Dedifferentiated amniotic fluid mesenchymal stem cell (primary cell): ENCODE measurements around the gene OAF.
A peak's percentile ranks its signal among the peaks of the same experiment; 100 is the strongest.

ENCODE experiments used
- DNase-seq: peaks from one replicate; pipeline ENCODE4 v3.0.0-alpha.2; 2016; ENCODE audit errors: extremely low spot score

OAF gene

GRCh38 chr11:120201653-120202052 is 9.2 kb upstream of the OAF start:
- no peak for DNase-seq

- no peak for DNase-seq
Measured at GRCh38 chr11:120203626-120204025, 7.2 kb upstream of the OAF start.

DNA sequence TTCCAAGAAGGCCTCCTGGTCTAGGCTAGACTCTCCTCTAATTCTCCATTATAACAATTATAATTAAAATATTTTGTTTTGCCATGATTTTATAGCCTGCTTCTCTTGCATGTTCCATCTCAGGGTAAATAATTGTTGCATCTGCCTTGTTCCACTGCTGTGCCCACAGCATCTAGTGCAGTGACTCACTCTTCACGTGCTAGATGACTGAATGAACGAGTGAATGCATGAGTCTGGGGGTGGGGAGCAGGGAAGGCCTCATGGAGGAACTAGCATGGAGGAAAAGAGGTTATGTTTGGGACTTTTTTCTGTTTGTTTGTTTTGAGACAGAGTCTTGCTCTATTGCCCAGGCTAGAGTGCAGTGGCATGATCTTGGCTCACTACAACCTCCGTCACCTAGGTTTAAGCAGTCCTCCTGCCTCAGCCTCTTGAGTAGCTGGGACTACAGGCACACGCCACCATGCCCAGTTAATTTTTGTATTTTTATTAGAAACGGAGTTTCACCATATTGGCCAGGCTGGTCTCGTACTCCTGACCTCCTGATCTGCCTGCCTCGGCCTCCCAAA is 5.2 kb upstream of the OAF start:
- peak; percentile 36 for DNase-seq

- DNase-seq: no peak
Measured at GRCh38 chr11:120207512-120207911, 3.3 kb upstream of the OAF start.

DNA sequence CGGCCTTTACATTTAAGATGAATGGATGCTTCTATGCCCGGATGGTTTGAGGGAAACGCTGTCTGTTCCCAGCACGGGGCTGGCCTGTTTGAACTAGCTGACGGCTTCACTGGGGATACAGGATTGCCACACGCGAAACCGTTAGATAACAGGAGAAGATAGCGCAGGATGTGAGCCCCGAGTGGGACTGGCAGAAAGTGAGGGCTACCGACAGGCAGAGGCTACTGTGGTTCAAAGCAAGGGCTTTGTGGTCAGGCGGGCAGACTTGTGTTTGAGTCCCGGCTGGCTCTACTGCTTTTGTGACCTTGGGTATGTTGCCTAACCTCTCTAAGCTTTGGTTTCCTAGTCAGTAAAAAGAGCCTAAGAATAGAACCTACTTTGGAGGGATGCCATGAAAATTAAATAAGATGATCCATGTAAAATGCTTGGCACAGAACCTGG is 2.8 kb upstream of the OAF start:
- no peak for DNase-seq

GRCh38 chr11:120208777-120209176 is 2.1 kb upstream of the OAF start:
- DNase-seq: no peak

GRCh38 chr11:120209746-120210625 is 846 bp upstream of the OAF start:
- DNase-seq: no peak

DNA sequence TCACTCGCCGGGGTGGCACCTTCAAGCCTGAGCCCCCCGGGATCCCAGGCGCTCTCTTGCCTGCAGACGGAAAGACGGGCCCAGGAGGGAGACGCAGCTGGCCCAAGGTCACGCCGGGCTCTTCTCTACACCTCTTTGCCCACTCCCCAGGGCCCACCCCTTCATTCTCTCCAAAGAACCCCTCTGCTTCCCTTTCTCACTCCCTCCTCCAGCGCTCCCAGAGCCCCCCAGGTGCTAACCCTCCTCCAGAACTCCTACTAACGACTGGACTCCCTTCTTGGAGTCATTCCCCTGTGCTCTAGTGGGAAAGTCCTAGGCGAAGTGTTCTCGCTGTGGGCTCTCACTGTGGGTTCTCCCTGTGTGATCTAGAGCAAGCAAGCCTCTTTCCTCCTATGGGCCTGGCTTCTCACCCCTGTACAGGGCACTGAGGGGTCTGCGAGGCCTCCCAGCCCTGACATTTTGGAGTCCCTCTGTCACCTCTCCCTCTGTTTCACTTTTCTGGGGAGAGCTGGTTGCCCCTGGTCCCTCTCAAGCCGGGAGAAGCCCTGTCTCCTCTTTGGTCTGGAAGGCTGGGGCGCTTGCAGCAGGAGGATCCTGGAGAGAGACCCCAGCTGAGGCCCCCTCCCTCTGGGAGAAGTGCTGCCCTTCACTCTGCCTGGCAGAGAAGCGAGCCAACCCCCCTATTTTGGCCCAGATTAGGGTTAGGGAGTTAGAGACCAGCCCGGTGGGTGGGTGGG is 858 bp downstream of the OAF start:
- DNase-seq: no peak

DNA sequence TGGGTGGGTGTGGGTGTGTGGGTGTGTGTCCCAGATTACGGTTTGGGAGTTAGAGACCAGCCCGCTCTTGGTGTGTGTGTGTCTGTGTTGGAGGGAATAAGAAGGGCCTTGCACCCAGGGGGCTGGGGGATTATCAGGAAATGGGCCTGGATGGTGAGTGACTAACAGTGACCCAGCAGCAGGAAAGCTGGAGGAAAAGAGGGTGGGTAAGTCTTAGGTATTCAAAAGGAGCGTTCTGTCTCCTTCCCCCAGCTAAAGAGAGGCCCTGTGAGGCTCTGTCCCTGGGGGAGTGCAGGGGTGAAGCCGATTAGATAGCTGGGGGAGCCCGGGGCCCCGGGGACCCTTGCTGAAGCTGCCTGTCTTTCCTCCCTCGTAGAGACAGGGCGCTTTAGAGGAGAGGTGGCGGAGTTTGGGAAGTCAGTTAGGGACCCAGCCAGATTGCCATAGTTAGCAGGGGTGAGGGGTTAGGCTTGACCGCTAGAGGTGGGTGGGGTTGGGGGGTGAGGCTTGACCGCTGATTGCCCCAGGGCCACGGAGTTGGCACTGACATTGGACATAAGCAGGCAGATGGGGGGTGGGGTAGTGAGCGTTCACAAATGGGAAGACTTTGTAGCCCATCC is 1.5 kb downstream of the OAF start:
- DNase-seq: no peak

GRCh38 chr11:120212926-120213325 is 2.1 kb downstream of the OAF start:
- DNase-seq: no peak

- no peak for DNase-seq
Measured at GRCh38 chr11:120214581-120214980, 3.7 kb downstream of the OAF start.

- no peak for DNase-seq
Measured at GRCh38 chr11:120215634-120216033, 4.8 kb downstream of the OAF start.

GRCh38 chr11:120216426-120217102 is 5.7 kb downstream of the OAF start:
- DNase-seq: no peak

DNA sequence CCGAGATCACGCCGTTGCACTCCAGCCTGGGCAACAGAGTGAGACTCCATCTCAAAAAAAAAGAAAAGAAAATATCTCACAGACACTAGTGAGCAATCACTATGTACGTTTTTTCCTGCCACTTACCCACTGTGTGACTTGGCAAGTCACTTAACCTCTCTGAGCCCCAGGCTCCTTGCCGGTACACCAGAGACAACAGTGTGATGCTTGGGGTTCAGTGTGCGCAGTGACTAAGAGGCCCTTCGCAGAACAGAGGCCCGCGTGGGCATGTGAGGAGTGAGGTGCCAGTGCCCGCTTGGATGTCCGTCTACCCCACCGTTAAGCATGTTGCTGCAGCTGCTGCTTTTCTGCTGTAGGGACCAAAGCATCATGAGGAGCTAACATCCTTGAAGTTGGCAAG is 6.7 kb downstream of the OAF start:
- no peak for DNase-seq

DNA sequence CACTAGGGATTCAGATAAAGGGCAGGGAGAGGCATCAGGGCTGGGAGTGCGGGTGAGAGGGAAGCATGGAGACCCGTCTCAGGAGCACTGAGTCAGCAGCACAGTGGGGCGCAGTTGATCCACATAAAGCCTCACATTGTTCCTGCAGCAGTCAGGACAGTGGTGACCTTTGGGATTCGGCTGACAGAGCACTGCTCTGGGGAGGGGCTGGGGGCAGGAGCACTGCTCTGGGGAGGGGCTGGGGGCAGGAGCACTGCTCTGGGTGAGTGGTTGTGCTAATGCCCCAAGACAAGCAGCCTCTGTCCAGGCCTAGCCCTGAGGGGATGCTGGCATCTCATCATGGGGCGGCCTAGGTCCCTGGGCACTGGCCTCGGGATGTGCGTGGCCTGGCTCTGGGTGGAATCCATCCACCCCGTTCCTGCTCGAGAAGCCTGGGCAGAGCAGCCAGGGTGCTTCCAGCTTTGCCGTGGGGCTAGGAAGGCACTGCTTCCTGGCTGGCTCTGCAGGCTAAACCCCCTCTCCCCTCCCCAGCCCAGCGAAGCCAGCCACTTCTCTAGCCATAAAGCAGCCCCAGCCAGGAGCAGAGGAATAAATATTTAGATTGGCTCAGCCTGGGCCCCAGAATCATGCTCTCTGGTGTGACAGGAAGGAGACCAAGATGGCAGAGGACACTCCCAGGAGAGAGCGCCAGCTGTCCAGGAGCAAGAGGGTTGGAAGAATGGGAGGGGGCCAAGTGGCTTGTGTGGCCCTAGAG is 7.3 kb downstream of the OAF start:
- DNase-seq: no peak

GRCh38 chr11:120218695-120219033 is 7.8 kb downstream of the OAF start:
- DNase-seq: no peak

- no peak for DNase-seq
Measured at GRCh38 chr11:120219232-120219937, 8.6 kb downstream of the OAF start.

- DNase-seq: no peak
Measured at GRCh38 chr11:120219938-120220746, 9.3 kb downstream of the OAF start.

GRCh38 chr11:120220747-120221037 is 9.9 kb downstream of the OAF start:
- DNase-seq: no peak
